ENCODE results near the gene ADAR. TPM values are rescaled to one million over a fixed set of nuclear protein-coding genes. Genes with fewer than 3 reads are reported as not detected.

The ADAR gene
- total RNA-seq, 1 experiment from 2014 or later: 55.3 TPM

DNA sequence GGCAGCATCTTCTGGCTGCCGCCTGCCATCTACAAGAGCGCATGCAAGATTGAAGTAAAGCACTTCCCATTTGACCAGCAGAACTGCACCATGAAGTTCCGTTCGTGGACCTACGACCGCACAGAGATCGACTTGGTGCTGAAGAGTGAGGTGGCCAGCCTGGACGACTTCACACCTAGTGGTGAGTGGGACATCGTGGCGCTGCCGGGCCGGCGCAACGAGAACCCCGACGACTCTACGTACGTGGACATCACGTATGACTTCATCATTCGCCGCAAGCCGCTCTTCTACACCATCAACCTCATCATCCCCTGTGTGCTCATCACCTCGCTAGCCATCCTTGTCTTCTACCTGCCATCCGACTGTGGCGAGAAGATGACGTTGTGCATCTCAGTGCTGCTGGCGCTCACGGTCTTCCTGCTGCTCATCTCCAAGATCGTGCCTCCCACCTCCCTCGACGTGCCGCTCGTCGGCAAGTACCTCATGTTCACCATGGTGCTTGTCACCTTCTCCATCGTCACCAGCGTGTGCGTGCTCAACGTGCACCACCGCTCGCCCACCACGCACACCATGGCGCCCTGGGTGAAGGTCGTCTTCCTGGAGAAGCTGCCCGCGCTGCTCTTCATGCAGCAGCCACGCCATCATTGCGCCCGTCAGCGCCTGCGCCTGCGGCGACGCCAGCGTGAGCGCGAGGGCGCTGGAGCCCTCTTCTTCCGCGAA is 36.6 kb downstream of the ADAR start:
- in situ Hi-C loops (cut with HindIII; ENCODE audit: low pct_unique_long_range_greater_than_20kb, low sequenced_read_pairs): no loop called here
- no peak for DNase-seq (ENCODE audit: low read depth)

DNA sequence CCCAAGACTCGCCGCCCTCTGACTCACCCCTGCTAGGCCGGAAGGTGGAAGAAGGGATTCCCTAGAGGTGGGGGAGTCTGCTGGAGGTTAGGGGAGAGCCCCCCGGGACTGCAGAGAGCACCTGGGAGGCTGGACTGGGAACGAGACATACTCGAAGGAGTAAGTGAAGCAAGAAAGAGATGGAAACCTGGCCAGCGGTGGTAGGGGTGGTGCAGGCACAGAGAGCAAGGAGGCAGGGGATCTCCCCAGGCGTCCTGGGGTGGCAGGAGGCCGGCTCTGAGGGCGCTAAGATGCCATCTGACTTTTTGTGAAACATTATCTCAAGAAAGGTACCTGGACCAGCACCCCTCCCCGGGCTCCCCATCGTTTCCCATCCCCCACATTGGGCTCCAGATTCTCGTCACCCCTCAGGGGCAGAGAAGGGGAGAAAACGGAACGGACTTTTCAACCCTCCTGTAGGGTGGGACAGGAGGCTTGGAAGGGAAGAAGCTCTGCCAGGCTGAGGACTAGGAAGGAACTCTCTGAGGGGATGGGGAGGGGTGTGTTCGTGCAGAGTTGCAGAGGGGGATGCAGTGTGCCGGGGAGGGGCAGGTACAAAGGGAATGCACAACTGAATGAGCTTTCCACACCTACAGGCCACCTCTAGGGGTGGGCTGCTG is 39.7 kb downstream of the ADAR start:
- no peak for DNase-seq (ENCODE audit: low read depth)
- in situ Hi-C loops (cut with HindIII; ENCODE audit: low pct_unique_long_range_greater_than_20kb, low sequenced_read_pairs): no loop called here

DNA sequence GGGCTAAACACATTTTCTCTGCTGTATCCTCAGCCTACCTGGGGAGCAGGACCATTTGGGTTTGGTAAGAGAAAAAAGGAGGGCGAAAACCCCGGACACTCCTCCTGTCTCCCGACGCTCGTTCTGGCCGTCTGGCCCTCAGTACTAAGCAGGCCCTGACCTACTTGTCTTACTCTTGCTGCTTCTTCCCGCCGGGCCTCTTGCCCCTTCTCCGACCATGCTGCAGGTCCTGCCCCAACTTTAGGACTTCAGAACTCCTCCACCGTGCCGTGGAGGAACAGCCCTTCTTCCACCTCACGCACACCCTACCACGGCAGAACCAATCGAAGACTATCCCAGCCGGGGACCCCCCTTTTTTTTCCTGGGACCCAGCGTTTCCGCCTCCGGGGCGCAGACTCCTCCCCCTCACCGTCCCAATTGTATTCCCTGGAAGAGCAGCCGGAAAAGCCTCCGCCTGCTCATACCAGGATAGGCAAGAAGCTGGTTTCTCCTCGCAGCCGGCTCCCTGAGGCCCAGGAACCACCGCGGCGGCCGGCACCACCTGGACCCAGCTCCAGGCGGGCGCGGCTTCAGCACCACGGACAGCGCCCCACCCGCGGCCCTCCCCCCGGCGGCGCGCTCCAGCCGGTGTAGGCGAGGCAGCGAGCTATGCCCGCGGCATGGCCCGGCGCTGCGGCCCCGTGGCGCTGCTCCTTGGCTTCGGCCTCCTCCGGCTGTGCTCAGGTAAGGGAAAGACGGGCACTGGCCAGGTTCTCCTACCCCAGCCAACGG is 40.4 kb downstream of the ADAR start, which contains the start of gene CHRNB2:
Gene CHRNB2, plus strand, starts transcription at position 393 of the 771 bp plus-strand sequence. Its CDS starts 267 bp downstream, at position 660.
- DNase-seq (ENCODE audit: low read depth): peak; percentile 79
- in situ Hi-C loops (cut with HindIII; ENCODE audit: low pct_unique_long_range_greater_than_20kb, low sequenced_read_pairs): no loop called here

DNA sequence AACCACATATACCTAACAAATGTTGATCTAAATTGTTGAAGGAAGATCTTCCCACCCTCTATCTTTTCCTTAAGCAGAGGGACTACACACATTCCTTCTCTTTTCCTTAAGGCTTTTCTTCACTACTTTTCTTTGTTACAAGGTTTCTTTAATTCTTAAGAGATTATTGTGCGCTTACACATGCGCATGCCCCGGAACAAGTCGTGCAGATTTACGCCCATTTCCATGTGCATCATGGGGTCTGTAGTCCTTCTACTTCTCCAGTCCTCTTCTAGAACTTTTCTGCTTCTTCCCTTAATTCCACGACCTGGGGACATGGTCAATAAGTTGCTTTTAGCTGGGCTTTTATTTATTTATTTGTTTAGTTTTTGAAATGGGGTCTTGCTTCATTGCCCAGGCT is 42.1 kb downstream of the ADAR start:
- in situ Hi-C loops (cut with HindIII; ENCODE audit: low pct_unique_long_range_greater_than_20kb, low sequenced_read_pairs): no loop called here
- DNase-seq (ENCODE audit: low read depth): no peak

DNA sequence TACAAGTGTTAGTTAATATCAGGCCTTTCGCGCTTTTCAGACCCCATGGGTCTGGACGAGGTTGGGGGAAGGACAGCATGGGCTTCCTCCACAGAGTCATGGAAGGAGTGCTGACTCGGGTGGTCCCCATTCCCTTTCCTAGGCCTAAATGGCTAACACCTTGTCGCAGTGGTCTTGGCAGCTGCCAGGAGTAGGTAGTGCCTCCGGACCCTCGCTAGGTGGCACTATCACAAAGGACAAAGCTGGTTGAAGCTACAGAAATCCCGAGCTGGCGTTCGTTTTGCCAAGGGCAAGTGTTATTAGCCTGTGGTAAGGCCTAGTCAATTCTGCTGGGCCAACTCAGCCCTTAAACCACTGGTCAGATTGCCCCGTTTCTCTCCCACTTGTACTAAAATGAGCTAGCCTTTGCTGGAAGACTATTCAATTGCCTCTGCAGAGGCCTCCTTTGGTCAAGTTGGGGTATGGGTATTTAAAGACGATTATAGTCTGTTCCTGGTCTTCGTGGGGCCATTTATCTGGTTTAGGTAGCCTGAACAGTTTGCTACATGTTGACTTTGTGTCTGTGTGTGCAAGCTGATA is 48.4 kb downstream of the ADAR start:
- DNase-seq (ENCODE audit: low read depth): peak; percentile 81
- in situ Hi-C loops (cut with HindIII; ENCODE audit: low pct_unique_long_range_greater_than_20kb, low sequenced_read_pairs): no loop called here

DNA sequence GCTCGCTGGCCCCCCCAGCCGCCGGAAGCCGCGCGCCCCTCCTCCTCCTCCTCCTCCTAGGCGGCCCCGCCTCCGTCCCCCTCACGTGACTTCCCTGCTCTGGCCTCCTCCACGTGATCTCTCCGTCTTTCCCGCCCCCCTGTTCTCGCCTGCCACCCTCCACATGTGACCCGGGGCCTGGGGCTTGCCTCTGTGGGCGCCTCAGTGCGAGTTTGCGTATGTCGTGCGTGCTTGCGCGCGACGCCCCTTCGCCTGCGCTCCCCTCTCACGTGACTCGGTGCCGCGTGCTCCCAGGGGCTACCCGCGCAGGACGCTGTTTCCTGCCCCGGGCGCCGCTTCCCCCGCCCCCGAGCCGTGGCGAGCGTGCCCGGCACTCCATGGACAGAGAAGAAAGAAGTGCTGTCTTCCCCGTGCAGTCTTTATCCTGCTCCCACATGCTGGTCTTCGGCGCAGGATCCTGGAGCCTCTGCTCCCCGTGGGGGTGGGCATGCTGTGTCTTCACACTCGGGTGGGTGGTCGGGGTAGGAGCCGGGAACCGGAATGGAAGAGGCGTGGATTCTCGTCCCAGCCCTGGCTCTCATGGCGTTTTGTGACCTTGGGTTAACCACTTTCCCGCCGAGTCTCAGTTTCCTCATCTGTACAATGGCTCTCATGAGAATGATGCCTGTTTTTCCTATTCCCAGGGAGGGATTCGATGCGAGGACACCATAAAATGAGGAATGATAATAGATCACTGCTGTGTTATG is 49.1 kb downstream of the ADAR start:
- DNase-seq (ENCODE audit: low read depth): peak; percentile 99
- in situ Hi-C loops (cut with HindIII; ENCODE audit: low pct_unique_long_range_greater_than_20kb, low sequenced_read_pairs): no loop called here

DNA sequence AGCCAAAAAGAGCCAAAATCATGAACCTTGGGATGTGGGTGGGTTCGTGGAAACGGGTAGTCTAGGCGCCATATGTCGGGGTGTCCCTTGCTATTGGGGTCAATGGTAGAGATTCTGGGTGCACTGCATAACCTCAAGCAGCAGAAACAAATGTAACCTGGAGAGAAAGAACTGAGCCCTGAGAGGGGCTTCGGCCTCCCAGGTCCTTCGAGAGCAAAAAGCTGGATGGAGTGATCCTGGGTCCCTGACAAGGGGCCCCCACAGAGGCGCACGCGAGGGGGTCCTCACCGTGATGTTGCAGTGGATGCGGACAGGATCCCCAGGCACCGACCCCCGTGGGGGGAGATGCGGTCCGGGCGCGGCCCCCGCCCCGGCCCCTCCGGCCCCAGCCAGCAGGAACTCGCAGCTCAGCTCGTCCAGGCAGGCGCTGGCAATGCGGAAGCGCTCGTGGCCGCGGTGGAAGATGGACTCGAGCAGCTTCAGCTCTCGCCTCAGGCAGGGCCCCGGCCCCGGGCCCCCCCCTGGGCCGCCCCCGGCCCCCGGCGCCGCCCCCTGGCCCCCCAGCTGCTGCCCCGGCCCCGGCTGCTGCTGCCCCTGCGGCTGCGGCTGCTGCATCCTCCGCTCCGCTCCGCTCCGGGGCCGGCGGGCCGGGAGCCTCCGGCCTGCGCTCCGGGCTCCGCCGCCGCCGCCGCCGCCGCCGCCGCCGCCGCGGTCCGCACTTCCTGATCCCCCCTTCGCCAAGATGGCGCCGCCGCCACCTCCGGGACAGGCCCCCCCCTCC is 49.9 kb downstream of the ADAR start, which contains the start of gene UBE2Q1:
Gene UBE2Q1, minus strand, starts transcription at position 724 of the 781 bp plus-strand sequence. Its CDS starts 109 bp downstream, at position 615.
- DNase-seq (ENCODE audit: low read depth): no peak
- in situ Hi-C loops (cut with HindIII; ENCODE audit: low pct_unique_long_range_greater_than_20kb, low sequenced_read_pairs): no loop called here

DNA sequence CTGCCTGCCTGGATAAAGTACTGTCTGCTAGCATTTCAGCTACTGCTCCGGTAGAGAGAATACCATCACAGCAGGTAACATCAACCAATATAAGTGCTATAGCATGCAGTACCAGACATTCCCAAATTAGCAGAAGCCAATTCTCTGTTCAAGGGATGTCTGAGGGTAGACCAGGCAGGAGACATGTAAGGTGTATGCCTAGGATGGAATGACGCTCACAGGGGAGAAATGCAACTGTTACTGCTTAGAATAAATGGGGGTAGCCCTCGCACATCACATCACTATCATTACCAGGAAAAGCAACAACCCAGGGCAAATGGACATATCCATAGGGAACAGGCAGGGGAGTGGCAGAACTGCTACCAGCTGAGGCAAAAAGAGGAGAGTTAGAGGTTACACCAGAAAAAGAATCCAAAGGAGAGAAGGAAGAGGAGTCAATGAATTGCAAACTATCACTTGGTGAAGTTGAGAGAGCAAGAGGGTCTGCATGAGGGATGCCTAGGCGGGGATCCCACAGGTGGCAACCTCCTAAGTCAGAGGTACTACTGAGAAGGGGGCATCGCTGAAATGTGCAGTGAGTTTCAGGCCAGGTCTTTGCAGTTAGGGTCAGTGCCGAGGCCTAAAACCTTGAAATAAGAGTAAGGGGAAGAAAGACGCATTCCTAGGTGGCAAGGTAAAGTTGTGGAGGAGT is 50.6 kb downstream of the ADAR start:
- no peak for DNase-seq (ENCODE audit: low read depth)
- in situ Hi-C loops (cut with HindIII; ENCODE audit: low pct_unique_long_range_greater_than_20kb, low sequenced_read_pairs): no loop called here

DNA sequence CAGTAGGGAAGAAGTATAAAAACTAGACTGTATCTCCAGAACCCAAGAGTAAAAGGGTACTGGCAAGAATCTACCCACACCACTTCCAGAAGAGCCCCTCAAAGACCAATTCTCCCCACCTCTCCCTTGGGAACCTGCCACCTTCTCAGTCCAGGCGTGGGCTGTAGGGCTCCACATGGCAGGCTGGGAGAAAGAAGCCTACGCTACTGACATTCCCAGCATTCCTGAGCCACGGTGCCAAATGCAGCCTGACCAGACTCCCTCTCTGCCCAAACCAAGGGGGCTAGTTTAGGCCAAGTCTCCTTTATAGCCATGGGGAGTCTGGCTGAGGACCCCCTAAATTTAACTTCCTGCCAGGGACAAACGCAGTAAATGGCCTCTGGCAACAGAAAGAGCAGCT is 51.6 kb downstream of the ADAR start:
- no peak for DNase-seq (ENCODE audit: low read depth)
- in situ Hi-C loops (cut with HindIII; ENCODE audit: low pct_unique_long_range_greater_than_20kb, low sequenced_read_pairs): no loop called here

DNA sequence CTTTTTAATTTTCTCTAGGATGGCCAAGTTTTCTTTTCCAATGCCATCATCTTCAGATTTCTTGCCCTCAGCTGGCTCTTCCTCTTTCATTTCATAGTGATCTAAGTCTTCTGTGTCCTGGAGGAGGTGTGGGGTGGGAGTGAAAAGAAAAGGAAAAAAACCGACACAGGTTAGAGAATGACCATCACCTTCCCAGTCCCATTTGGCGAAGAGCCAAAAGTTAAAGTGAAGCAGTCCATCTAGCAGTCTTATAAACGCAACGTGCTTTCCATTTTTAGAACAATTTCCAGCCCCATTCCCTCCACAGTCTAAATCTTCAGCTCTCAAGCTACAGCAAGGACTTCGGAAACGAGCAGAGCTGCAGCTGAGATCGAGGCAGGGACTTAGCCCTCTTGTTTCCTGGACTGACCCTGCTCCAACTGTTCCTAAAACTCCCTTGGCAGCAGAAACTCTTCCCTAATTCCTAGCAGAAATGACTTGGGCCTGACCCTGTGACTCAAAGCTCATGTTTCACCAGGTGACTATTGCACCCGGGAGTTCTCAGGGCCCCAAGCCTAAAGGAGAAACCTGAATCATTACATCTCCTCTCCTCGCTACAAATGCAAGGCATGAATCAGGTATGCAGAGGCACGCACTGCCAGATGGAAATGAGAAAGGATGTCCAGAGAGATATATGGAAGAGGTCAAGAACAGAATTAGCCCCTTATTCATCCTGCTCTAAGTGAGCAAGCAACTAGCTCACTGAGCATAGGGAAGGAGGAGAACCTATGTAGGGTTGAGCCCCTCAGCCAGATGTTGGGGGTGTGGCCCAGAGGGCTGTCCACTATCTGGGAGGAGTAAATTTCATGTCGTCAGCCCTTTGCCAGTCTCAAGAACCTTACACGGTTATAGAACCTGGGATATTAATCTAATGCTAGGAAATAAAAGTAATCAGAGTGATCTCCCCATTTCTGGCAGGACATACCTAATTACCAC is 54.6 kb downstream of the ADAR start:
- DNase-seq (ENCODE audit: low read depth): no peak
- in situ Hi-C loops (cut with HindIII; ENCODE audit: low pct_unique_long_range_greater_than_20kb, low sequenced_read_pairs): no loop called here

DNA sequence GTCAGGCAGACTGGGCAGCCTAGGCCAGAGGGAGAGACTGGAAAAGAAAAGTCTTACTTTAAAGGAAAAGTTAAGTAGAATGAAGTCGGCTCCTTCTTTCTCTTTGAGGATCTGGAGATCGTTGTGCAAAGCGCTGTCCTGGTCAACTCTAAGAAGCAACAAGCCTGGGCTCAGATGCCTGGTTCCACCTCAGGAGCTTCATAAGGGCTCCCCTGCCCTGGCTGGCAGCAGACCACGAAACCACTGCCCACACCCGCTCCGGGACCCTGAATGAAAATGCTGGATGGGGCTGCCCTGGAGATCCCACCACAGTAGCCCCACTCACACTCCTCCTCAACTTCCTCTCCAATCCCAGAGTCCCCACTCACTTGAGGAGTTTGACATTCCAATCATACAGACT is 56.0 kb downstream of the ADAR start:
- in situ Hi-C loops (cut with HindIII; ENCODE audit: low pct_unique_long_range_greater_than_20kb, low sequenced_read_pairs): no loop called here
- no peak for DNase-seq (ENCODE audit: low read depth)

DNA sequence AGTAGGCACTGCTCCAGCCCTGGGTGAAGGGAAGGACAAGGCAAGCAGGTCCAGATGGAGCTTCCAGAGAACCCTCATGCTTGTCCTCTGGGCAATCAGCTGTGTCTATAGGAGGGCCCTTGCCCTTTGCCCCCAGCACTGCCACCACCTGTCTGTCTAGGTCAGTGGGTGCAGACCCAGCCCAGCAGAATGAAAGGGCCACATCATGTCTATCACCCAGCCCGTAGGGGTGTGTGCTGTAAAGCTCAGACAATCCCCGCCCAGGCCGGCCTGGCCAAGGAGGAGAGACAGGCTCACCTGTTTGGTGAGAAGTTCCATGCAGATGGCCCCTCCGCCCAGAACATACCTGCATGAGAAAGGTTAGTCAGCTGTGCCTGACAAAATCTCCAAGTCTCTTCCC is 56.5 kb downstream of the ADAR start:
- DNase-seq (ENCODE audit: low read depth): no peak
- in situ Hi-C loops (cut with HindIII; ENCODE audit: low pct_unique_long_range_greater_than_20kb, low sequenced_read_pairs): no loop called here

DNA sequence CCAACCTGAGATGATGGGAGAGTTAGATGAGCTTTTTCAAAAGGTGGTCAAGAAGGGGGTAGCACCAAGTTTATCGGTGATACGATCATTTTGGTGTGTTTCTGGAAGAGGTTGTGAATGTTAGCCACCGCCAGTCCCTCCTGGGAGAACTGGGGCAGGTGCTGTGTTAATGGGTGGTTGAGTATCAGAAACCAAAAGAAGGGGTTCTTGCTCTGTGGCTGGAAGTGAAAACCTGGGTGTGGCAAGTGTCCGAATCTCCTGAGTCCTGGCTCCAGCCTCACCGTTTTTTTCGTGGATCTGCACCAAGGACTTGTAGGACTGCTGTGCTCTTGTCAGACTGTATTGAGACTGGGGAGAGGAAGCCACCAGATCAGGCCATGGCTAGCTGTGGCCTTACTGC is 57.3 kb downstream of the ADAR start:
- in situ Hi-C loops (cut with HindIII; ENCODE audit: low pct_unique_long_range_greater_than_20kb, low sequenced_read_pairs): no loop called here
- no peak for DNase-seq (ENCODE audit: low read depth)

DNA sequence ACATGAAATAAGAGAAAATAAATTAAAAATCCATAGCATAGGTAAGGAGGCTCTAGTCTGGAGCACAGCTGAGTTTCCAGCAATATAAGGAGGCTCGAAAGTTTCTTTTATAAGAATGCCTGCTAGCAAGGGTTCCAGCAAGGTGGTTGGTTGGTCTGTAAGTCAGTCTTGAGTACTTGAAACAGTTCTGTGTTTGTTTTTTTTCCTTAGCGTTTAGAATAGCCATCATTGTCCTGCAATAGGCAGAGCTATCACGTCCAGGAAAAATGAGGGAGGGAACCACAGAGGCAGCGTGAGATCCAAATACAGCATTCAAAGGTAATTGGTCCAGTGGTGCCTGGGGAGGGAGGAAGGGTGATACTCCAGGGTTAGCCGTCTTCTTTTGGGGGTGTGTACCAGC is 57.9 kb downstream of the ADAR start:
- in situ Hi-C loops (cut with HindIII; ENCODE audit: low pct_unique_long_range_greater_than_20kb, low sequenced_read_pairs): no loop called here
- no peak for DNase-seq (ENCODE audit: low read depth)

DNA sequence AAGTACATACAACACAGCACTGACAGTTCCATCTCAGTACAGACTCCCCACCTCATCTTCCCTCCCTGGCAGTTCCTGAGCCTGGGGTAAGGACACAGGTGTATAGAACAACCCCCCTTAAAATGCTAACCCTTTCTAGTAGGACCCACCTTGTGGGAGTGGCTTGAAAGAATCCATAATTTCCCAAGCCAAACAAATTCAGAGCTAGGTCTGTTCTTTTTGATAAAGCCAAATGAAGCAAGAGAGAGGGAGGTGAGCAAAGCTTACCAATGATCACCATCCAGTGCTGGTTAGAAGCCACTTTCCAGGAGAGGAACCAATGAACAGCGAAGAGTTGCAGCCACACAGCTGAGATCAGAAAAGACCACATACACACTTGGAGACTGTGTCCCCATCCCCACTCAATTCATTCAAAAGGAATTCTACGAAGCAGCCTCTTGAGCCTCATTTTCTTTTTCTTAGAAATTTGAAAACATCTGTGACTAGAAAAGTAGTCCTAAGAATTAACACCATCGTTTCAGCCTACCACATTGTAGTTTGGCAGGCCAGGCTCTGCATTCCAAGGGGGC is 58.7 kb downstream of the ADAR start:
- in situ Hi-C loops (cut with HindIII; ENCODE audit: low pct_unique_long_range_greater_than_20kb, low sequenced_read_pairs): no loop called here
- no peak for DNase-seq (ENCODE audit: low read depth)

DNA sequence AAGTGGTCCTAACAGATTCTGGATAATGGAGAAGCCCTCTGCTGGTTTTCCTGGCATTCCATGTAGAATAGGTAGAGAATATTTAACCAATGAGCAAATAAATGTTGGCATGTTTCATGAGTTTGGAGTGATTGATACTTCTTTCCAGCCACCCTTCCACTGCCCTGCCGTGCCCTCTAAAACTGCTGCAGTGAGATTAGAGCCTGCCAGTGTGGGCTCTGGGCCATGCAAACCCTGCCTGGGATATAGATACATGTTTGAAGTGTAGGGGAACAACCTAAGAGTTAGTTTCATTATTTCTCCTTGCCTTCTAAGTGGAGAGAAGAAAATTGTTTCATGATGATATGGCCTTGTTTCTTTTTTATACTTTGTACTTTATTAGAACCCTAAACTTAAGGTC is 60.0 kb downstream of the ADAR start:
- no peak for DNase-seq (ENCODE audit: low read depth)
- in situ Hi-C loops (cut with HindIII; ENCODE audit: low pct_unique_long_range_greater_than_20kb, low sequenced_read_pairs): no loop called here

All from Caki2 (cell line).